NB4 (cell line): Measurements from ENCODE around the gene FBXW5.
A peak's percentile ranks its signal among the peaks of the same experiment; 100 is the strongest.

Experiments
- DNase-seq: peaks from one replicate; pipeline ENCODE4 v3.0.0; 2010; ENCODE audit warnings: low read depth
- H3K4me3 ChIP-seq: one replicate; pipeline ENCODE4 v1.5.1; 2011; ENCODE audit warnings: mild to moderate bottlenecking, low read depth, low read length, moderate library complexity
- CTCF ChIP-seq: IDR thresholded peaks from one replicate; pipeline ENCODE4 v1.5.1; 2012; ENCODE audit warnings: low read depth, low read length
- MAX ChIP-seq: IDR thresholded peaks from 2 replicates; pipeline ENCODE4 v1.6.1; 2011; ENCODE audit warnings: low read depth, low read length
- MYC ChIP-seq: IDR thresholded peaks from 2 replicates; pipeline ENCODE4 v1.6.1; 2011; ENCODE audit warnings: low read depth, low read length
- POLR2A ChIP-seq: IDR thresholded peaks from 2 replicates; pipeline ENCODE4 v1.6.1; 2011; ENCODE audit warnings: mild to moderate bottlenecking; ENCODE audit not compliant: insufficient read length; ENCODE audit errors: extremely low read depth

FBXW5 gene

GRCh38 chr9:136944519-136945332 lies at the start of gene FBXW5, which contains the start of gene C8G:
FBXW5 (minus strand) TSS chr9:136944738; CDS start chr9:136944083, 655 bp downstream.
C8G (plus strand) TSS chr9:136945243; CDS start chr9:136945321, 78 bp downstream.
- H3K4me3 ChIP-seq: peak within 1 kb of the TSS; percentile 69
- TF ChIP-seq MAX (peak; percentile 70), MYC (peak; percentile 67), POLR2A (peak; percentile 55), CTCF (peak; percentile 69)
- DNase-seq: peak; percentile 94

GRCh38 chr9:136992819-136993369 lies 48.4 kb upstream of the FBXW5 start:
- DNase-seq: no peak
- TF ChIP-seq POLR2A: no peak
- TF ChIP-seq MAX: no peak
- TF ChIP-seq MYC: no peak
- no peak for TF ChIP-seq CTCF
- H3K4me3 ChIP-seq: peak overlapping the region; percentile 79

- DNase-seq: peak; percentile 89
- peak; percentile 69 for TF ChIP-seq POLR2A
- peak; percentile 68 for TF ChIP-seq MAX
- TF ChIP-seq MYC: no peak; the same call in 1 of the 2 replicates
- H3K4me3 ChIP-seq: peak within 1 kb of the TSS; percentile 79
Measured at GRCh38 chr9:136991993-136992818, 47.7 kb upstream of the FBXW5 start, which contains the start of gene PAXX. PAXX (plus strand) TSS chr9:136992422; CDS start chr9:136992444, 22 bp downstream.

GRCh38 chr9:136990242-136990911 lies 45.8 kb upstream of the FBXW5 start:
- TF ChIP-seq POLR2A (no peak), CTCF (no peak), MYC (no peak), MAX (no peak)
- no peak overlapping the region for H3K4me3 ChIP-seq
- DNase-seq: no peak

- no peak overlapping the region for H3K4me3 ChIP-seq
- DNase-seq: no peak
- TF ChIP-seq MYC (no peak), MAX (no peak), CTCF (no peak), POLR2A (no peak)
Measured at GRCh38 chr9:136988872-136989271, 44.3 kb upstream of the FBXW5 start.
